Sigmoid colon (tissue), 7 donors: ENCODE data around the gene XYLT1. TPM values are rescaled to one million over a fixed set of nuclear protein-coding genes. Genes with fewer than 3 reads are reported as not detected.

Experiments
- DNase-seq: peaks from one replicate; pipeline ENCODE4 v3.0.0-alpha.2; 2019
- H3K27ac ChIP-seq, 4 donors: fragments of 200-600 bp; sonication (generic); one replicate each; pipeline ENCODE4 v1.5.1; 2016 to 2019; ENCODE audit warnings: mild to moderate bottlenecking in 1 of 4
- H3K27me3 ChIP-seq, 3 donors: fragments of 200-600 bp; sonication (generic); one replicate each; pipeline ENCODE4 v1.5.1; 2019; ENCODE audit warnings: mild to moderate bottlenecking in 1 of 3
- H3K36me3 ChIP-seq, 4 donors: fragments of 200-600 bp; sonication (generic); one replicate each; pipeline ENCODE4 v1.5.1; 2016 to 2019
- H3K4me1 ChIP-seq, 4 donors: fragments of 200-600 bp; sonication (generic); one replicate each; pipeline ENCODE4 v1.5.1; 2017 to 2019
- H3K4me3 ChIP-seq, 4 donors: fragments of 200-600 bp; sonication (generic); one replicate each; pipeline ENCODE4 v1.5.1; 2017 to 2019; ENCODE audit warnings: mild to moderate bottlenecking in 2 of 4, moderate library complexity in 1 of 4
- H3K9me3 ChIP-seq, 4 donors: fragments of 200-600 bp in 3 of 4; sonication (generic) in 3 of 4; one replicate each; pipeline versions ENCODE4 v1.5.1 to v1.6.1; 2013 to 2019
- EP300 ChIP-seq, 4 donors: sonication (generic); formaldehyde crosslinking; IDR thresholded peaks; one replicate each; pipeline ENCODE4 v1.6.1; 2017; ENCODE audit warnings: antibody characterized with exemption in 4 of 4
- POLR2A ChIP-seq, 2 donors: fragments of 450-650 bp; IDR thresholded peaks; one replicate each; pipeline ENCODE4 v1.6.1; 2016; ENCODE audit warnings: antibody characterized with exemption in 2 of 2, mild to moderate bottlenecking in 2 of 2, moderate library complexity in 2 of 2
- POLR2AphosphoS5 ChIP-seq, 4 donors: sonication (generic); formaldehyde crosslinking; IDR thresholded peaks; one replicate each; pipeline ENCODE4 v1.6.1; 2017; ENCODE audit warnings: antibody characterized with exemption in 4 of 4
- WGBS, 2 donors: extraction: QIAGEN DNeasy Blood & Tissue Kit; methylation state at CpG; one replicate each; pipeline ENCODE4 v1.1.7; 2013; 5-methylcytosine and 5-hydroxymethylcytosine counted together
- intact Hi-C: fragments of 100-400 bp; cut with DNase I; formaldehyde crosslinking; loops from one replicate; pipeline ENCODE4 v1.15.1; 2023
- polyA plus RNA-seq, 3 donors: library from polyadenylated mRNA; stranded (reverse); fragments of 200-250 nt; gene quantifications; one replicate each; pipeline ENCODE4 v1.2.3, GENCODE V29; 2013
- total RNA-seq, 4 donors: library from RNA; depleted of rRNA; stranded (reverse); fragments of >200 nt; gene quantifications; one replicate each; pipeline ENCODE4 v1.1.0, GENCODE V29; 2016
- TF ChIP-seq, protein P1 (sequence below), 4 experiments: fragments of 450-650 bp in 3 of 4; fragments of 200-600 bp in 1 of 4; IDR thresholded peaks; one replicate each; pipeline ENCODE4 v1.5.1; 2016 to 2019; ENCODE audit warnings: antibody characterized with exemption in 4 of 4, mild to moderate bottlenecking in 3 of 4, moderate library complexity in 2 of 4
- donor health status: healthy with polysubstance abuse.
- donor health status: Bipolar disorder and iron deficiency.
- donor health status: healthy.

The XYLT1 gene
- total and polyA plus RNA-seq, 7 donors = 0.60 to 33.2 (median 23.0) TPM

- 88% methylated on average over 8 of the region's 8 CpGs for WGBS, 2 donors
- Histone ChIP-seq H3K9me3 (no peaks in the 10 kb centered on the region), H3K27me3 (no peaks in the 10 kb centered on the region), H3K4me3 (no peak overlapping the region), H3K36me3 (no peaks in the 10 kb centered on the region), H3K4me1 (peaks cover 0 to 48% (median 38%) of the 10 kb centered on the region in 4 donors), H3K27ac (no peak overlapping the region)
- TF ChIP-seq POLR2AphosphoS5 (IDR thresholded peaks at IDR 0.05) (no peak), POLR2A (IDR thresholded peaks at IDR 0.05) (no peak), EP300 (IDR thresholded peaks at IDR 0.05) (no peak)
- TF ChIP-seq, protein P1, sequence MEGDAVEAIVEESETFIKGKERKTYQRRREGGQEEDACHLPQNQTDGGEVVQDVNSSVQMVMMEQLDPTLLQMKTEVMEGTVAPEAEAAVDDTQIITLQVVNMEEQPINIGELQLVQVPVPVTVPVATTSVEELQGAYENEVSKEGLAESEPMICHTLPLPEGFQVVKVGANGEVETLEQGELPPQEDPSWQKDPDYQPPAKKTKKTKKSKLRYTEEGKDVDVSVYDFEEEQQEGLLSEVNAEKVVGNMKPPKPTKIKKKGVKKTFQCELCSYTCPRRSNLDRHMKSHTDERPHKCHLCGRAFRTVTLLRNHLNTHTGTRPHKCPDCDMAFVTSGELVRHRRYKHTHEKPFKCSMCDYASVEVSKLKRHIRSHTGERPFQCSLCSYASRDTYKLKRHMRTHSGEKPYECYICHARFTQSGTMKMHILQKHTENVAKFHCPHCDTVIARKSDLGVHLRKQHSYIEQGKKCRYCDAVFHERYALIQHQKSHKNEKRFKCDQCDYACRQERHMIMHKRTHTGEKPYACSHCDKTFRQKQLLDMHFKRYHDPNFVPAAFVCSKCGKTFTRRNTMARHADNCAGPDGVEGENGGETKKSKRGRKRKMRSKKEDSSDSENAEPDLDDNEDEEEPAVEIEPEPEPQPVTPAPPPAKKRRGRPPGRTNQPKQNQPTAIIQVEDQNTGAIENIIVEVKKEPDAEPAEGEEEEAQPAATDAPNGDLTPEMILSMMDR (IDR thresholded peaks at IDR 0.05) = no peak
- intact Hi-C loops = no loop called here
- DNase-seq = no peak
Measured at GRCh38 chr16:17457997-17458396, 12.8 kb downstream of the XYLT1 start.

DNA sequence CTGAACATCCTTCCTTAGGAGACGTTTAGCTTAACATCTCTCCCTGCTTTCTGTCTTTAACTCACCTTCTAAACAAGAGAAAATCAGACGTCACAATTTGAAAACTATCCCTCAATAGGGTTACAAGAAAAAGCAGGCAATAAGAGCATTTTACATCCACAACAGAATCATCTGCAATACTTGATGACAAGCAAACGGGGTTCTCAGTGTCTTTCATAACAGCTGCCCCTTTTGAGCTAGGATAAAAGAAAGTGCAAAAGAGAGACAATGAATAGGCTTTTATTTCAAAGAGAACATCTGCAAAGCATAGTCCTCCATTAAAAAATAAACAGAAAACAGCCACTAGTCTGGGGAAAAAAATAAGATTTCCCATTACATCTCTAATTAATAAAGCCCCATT, 13.2 kb downstream of the XYLT1 start:
- no peak for TF ChIP-seq POLR2AphosphoS5 (IDR thresholded peaks at IDR 0.05)
- no peak for TF ChIP-seq EP300 (IDR thresholded peaks at IDR 0.05)
- TF ChIP-seq POLR2A (IDR thresholded peaks at IDR 0.05) = no peak
- TF ChIP-seq, protein P1 (IDR thresholded peaks at IDR 0.05) = no peak
- 77 to 82% methylated on average over 3 of the region's 3 CpGs for WGBS, 2 donors
- H3K27ac ChIP-seq = no peak overlapping the region
- intact Hi-C loops = no loop called here
- peaks cover 0 to 53% (median 40%) of the 10 kb centered on the region in 4 donors for H3K4me1 ChIP-seq
- no peaks in the 10 kb centered on the region for H3K9me3 ChIP-seq
- H3K4me3 ChIP-seq = no peak overlapping the region
- DNase-seq = no peak
- no peaks in the 10 kb centered on the region for H3K36me3 ChIP-seq
- no peaks in the 10 kb centered on the region for H3K27me3 ChIP-seq

GRCh38 chr16:17454162-17454730, 16.5 kb downstream of the XYLT1 start:
- H3K36me3 ChIP-seq = no peaks in the 10 kb centered on the region
- no peak for TF ChIP-seq POLR2AphosphoS5 (IDR thresholded peaks at IDR 0.05)
- TF ChIP-seq EP300 (IDR thresholded peaks at IDR 0.05) = no peak
- intact Hi-C loops = no loop called here
- no peaks in the 10 kb centered on the region for H3K27me3 ChIP-seq
- no peaks in the 10 kb centered on the region for H3K9me3 ChIP-seq
- no peak overlapping the region for H3K4me3 ChIP-seq
- 51 to 80% methylated on average over 4 of the region's 4 CpGs for WGBS, 2 donors
- no peak for DNase-seq
- no peak overlapping the region for H3K27ac ChIP-seq
- peaks cover 0 to 43% (median 19%) of the 10 kb centered on the region in 4 donors for H3K4me1 ChIP-seq

GRCh38 chr16:17453364-17454038, 17.3 kb downstream of the XYLT1 start:
- TF ChIP-seq, protein P1 (IDR thresholded peaks at IDR 0.05) = no peak
- TF ChIP-seq POLR2AphosphoS5 (IDR thresholded peaks at IDR 0.05) (no peak), POLR2A (IDR thresholded peaks at IDR 0.05) (no peak), EP300 (IDR thresholded peaks at IDR 0.05) (no peak)
- DNase-seq = no peak
- no peaks in the 10 kb centered on the region for H3K9me3 ChIP-seq
- no peaks in the 10 kb centered on the region for H3K36me3 ChIP-seq
- H3K4me3 ChIP-seq = no peak overlapping the region
- 57 to 83% methylated on average over 8 of the region's 8 CpGs for WGBS, 2 donors
- H3K27ac ChIP-seq = no peak overlapping the region
- H3K27me3 ChIP-seq = no peaks in the 10 kb centered on the region
- H3K4me1 ChIP-seq = peaks cover 0 to 46% (median 20%) of the 10 kb centered on the region in 4 donors
- intact Hi-C loops = no loop called here

GRCh38 chr16:17452922-17453321, 17.8 kb downstream of the XYLT1 start:
- no peak overlapping the region for H3K4me3 ChIP-seq
- no peaks in the 10 kb centered on the region for H3K27me3 ChIP-seq
- no peaks in the 10 kb centered on the region for H3K9me3 ChIP-seq
- H3K36me3 ChIP-seq = no peaks in the 10 kb centered on the region
- H3K27ac ChIP-seq = no peak overlapping the region
- TF ChIP-seq, protein P1 (IDR thresholded peaks at IDR 0.05) = no peak
- TF ChIP-seq EP300 (IDR thresholded peaks at IDR 0.05) (no peak), POLR2A (IDR thresholded peaks at IDR 0.05) (no peak)
- DNase-seq = no peak
- intact Hi-C loops = no loop called here
- WGBS, 2 donors = 87 to 91% methylated on average over 2 of the region's 2 CpGs
- H3K4me1 ChIP-seq = peaks cover 0 to 46% (median 17%) of the 10 kb centered on the region in 4 donors
